Esophagus muscularis mucosa (tissue), 4 donors: ENCODE measurements around the gene NR0B2. TPM values are rescaled to one million over a fixed set of nuclear protein-coding genes. Genes with fewer than 3 reads are reported as not detected.

ENCODE experiments used
- DNase-seq: peaks from one replicate; pipeline ENCODE4 v3.0.0-alpha.2; 2017; ENCODE audit errors: extremely low spot score
- H3K27ac ChIP-seq, 4 donors: fragments of 200-600 bp; sonication (generic); replicated peaks in 1 of 4; 1 replicate in 3 of 4; 2 replicates in 1 of 4; pipeline ENCODE4 v1.5.1; 2016 to 2019; ENCODE audit warnings: mild to moderate bottlenecking in 1 of 4
- H3K27me3 ChIP-seq, 4 donors: fragments of 200-600 bp; sonication (generic); one replicate each; pipeline versions ENCODE4 v1.5.1 to v1.6.0; 2016 to 2019
- H3K36me3 ChIP-seq, 4 donors: fragments of 200-600 bp; sonication (generic); one replicate each; pipeline ENCODE4 v1.5.1; 2016 to 2019
- H3K4me1 ChIP-seq, 4 donors: fragments of 200-600 bp; sonication (generic); one replicate each; pipeline ENCODE4 v1.5.1; 2016 to 2019
- H3K4me3 ChIP-seq, 4 donors: fragments of 200-600 bp; sonication (generic); 1 replicate in 2 of 4; 2 replicates in 2 of 4; pipeline ENCODE4 v1.5.1; 2016 to 2019; ENCODE audit warnings: mild to moderate bottlenecking in 4 of 4, moderate library complexity in 1 of 4
- H3K9me3 ChIP-seq, 4 donors: fragments of 200-600 bp; sonication (generic); 1 replicate in 3 of 4; 2 replicates in 1 of 4; pipeline ENCODE4 v1.5.1; 2016 to 2019
- EP300 ChIP-seq: sonication (generic); formaldehyde crosslinking; IDR thresholded peaks from one replicate; pipeline ENCODE4 v1.6.1; 2017; ENCODE audit warnings: antibody characterized with exemption
- POLR2A ChIP-seq: fragments of 450-650 bp; IDR thresholded peaks from one replicate; pipeline ENCODE4 v1.6.1; 2017; ENCODE audit warnings: antibody characterized with exemption, moderate library complexity, mild to moderate bottlenecking, low read depth
- POLR2AphosphoS5 ChIP-seq, 2 donors: sonication (generic); formaldehyde crosslinking; IDR thresholded peaks; one replicate each; pipeline ENCODE4 v1.6.1; 2017; ENCODE audit warnings: antibody characterized with exemption in 2 of 2
- WGBS: methylation state at CpG from one replicate; pipeline ENCODE4 v1.1.5; 2018; 5-methylcytosine and 5-hydroxymethylcytosine counted together
- intact Hi-C: fragments of 100-400 bp; cut with DNase I; formaldehyde crosslinking; loops from one replicate; pipeline ENCODE4 v1.15.1; 2023
- total RNA-seq, 4 donors: library from RNA; depleted of rRNA; stranded (reverse); fragments of >200 nt; gene quantifications; one replicate each; pipeline versions ENCODE4 v1.1.0 to v1.2.1, GENCODE V29; 2016
- TF ChIP-seq, protein P1 (sequence below), 3 experiments: fragments of 200-600 bp in 2 of 3; fragments of 450-650 bp in 1 of 3; sonication (generic) in 2 of 3; IDR thresholded peaks; one replicate each; pipeline ENCODE4 v1.5.1; 2017 to 2019; ENCODE audit warnings: antibody characterized with exemption in 3 of 3, mild to moderate bottlenecking in 2 of 3, moderate library complexity in 1 of 3

Gene NR0B2
- total RNA-seq, 4 donors from 2014 or later = not detected

DNA sequence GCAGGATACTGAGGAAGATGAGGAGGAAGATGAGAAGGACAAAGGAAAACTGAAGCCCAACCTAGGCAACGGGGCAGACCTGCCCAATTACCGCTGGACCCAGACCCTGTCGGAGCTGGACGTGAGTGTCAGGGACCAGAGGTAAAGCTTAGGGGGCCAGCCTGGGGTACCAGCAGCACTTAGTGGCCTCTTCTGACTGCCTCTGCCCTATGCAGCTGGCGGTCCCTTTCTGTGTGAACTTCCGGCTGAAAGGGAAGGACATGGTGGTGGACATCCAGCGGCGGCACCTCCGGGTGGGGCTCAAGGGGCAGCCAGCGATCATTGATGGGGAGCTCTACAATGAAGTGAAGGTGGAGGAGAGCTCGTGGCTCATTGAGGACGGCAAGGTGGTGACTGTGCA is 28.9 kb upstream of the NR0B2 start:
- no peaks in the 10 kb centered on the region for H3K27me3 ChIP-seq
- 91% methylated on average over 12 of the region's 12 CpGs for WGBS
- DNase-seq = no peak
- H3K36me3 ChIP-seq = peaks cover 46 to 79% (median 71%) of the 10 kb centered on the region in 4 donors
- TF ChIP-seq, protein P1, sequence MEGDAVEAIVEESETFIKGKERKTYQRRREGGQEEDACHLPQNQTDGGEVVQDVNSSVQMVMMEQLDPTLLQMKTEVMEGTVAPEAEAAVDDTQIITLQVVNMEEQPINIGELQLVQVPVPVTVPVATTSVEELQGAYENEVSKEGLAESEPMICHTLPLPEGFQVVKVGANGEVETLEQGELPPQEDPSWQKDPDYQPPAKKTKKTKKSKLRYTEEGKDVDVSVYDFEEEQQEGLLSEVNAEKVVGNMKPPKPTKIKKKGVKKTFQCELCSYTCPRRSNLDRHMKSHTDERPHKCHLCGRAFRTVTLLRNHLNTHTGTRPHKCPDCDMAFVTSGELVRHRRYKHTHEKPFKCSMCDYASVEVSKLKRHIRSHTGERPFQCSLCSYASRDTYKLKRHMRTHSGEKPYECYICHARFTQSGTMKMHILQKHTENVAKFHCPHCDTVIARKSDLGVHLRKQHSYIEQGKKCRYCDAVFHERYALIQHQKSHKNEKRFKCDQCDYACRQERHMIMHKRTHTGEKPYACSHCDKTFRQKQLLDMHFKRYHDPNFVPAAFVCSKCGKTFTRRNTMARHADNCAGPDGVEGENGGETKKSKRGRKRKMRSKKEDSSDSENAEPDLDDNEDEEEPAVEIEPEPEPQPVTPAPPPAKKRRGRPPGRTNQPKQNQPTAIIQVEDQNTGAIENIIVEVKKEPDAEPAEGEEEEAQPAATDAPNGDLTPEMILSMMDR (IDR thresholded peaks at IDR 0.05) = no peak
- no peak for TF ChIP-seq EP300
- TF ChIP-seq POLR2A = no peak
- no peak for TF ChIP-seq POLR2AphosphoS5 (IDR thresholded peaks at IDR 0.05)
- intact Hi-C loops = no loop called here
- H3K27ac ChIP-seq = no peak overlapping the region
- H3K9me3 ChIP-seq = no peaks in the 10 kb centered on the region
- peaks cover 0 to 8% (median 0%) of the 10 kb centered on the region in 4 donors for H3K4me1 ChIP-seq
- no peak overlapping the region for H3K4me3 ChIP-seq

- Histone ChIP-seq H3K36me3 (peaks cover 46 to 79% (median 65%) of the 10 kb centered on the region in 4 donors), H3K4me1 (peaks cover 0 to 8% (median 0%) of the 10 kb centered on the region in 4 donors), H3K9me3 (no peaks in the 10 kb centered on the region), H3K4me3 (no peak overlapping the region), H3K27me3 (no peaks in the 10 kb centered on the region), H3K27ac (no peak overlapping the region)
- no peak for TF ChIP-seq EP300
- DNase-seq = no peak
- 95% methylated on average over 10 of the region's 10 CpGs for WGBS
- intact Hi-C loops = no loop called here
Measured at GRCh38 chr1:26941311-26941710, 27.5 kb upstream of the NR0B2 start.

- Histone ChIP-seq H3K27me3 (no peaks in the 10 kb centered on the region), H3K4me3 (no peak overlapping the region), H3K36me3 (peaks cover 23 to 75% (median 58%) of the 10 kb centered on the region in 4 donors), H3K9me3 (no peaks in the 10 kb centered on the region), H3K4me1 (peaks cover 0 to 4% (median 0%) of the 10 kb centered on the region in 4 donors), H3K27ac (no peak overlapping the region)
- no peak for DNase-seq
- TF ChIP-seq, protein P1 (IDR thresholded peaks at IDR 0.05) = no peak
- 95% methylated on average over 2 of the region's 2 CpGs for WGBS
- intact Hi-C loops = no loop called here
Measured at GRCh38 chr1:26938659-26939025, 24.9 kb upstream of the NR0B2 start.

- no peak overlapping the region for H3K27ac ChIP-seq
- intact Hi-C loops = no loop called here
- H3K9me3 ChIP-seq = no peaks in the 10 kb centered on the region
- peaks cover 0 to 4% (median 0%) of the 10 kb centered on the region in 4 donors for H3K4me1 ChIP-seq
- WGBS = 81% methylated on average over 4 of the region's 4 CpGs
- peaks cover 18 to 75% (median 58%) of the 10 kb centered on the region in 4 donors for H3K36me3 ChIP-seq
- H3K27me3 ChIP-seq = no peaks in the 10 kb centered on the region
- no peak overlapping the region for H3K4me3 ChIP-seq
- no peak for DNase-seq
- TF ChIP-seq, protein P1 (IDR thresholded peaks at IDR 0.05) = no peak
- no peak for TF ChIP-seq EP300
- no peak for TF ChIP-seq POLR2A
- TF ChIP-seq POLR2AphosphoS5 (IDR thresholded peaks at IDR 0.05) = no peak
Measured at GRCh38 chr1:26938004-26938658, 24.4 kb upstream of the NR0B2 start.

DNA sequence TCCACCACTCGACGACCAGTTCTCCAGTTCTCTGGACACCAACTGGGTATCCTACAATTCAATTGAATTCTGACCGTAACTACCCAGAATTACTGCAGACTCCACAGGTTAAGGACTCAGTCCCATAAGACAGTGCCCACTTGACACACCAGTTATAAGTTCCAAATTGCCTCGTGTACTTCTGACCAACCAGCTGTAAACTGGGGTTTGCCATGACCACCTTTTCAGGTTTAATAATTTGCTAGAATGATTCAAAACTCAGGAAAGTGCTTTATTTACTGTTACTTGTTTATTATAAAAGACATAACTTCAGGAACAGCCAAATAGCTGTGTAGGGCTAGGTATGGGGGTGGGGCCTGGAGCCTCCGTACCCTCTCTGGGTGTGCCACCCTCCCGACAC is 23.0 kb upstream of the NR0B2 start:
- WGBS = 81% methylated on average over 6 of the region's 6 CpGs
- DNase-seq = no peak
- intact Hi-C loops = no loop called here
- Histone ChIP-seq H3K27ac (no peak overlapping the region), H3K4me1 (peaks cover 0 to 4% (median 0%) of the 10 kb centered on the region in 4 donors), H3K36me3 (peaks cover 6 to 75% (median 51%) of the 10 kb centered on the region in 4 donors), H3K4me3 (no peak overlapping the region), H3K27me3 (no peaks in the 10 kb centered on the region), H3K9me3 (no peaks in the 10 kb centered on the region)
- TF ChIP-seq POLR2AphosphoS5 (IDR thresholded peaks at IDR 0.05) (no peak), POLR2A (no peak), EP300 (no peak)
- TF ChIP-seq, protein P1 (IDR thresholded peaks at IDR 0.05) = no peak
